ENCODE results near the gene TBC1D4.

TBC1D4 gene

GRCh38 chr13:75417656-75418055, 64.3 kb downstream of the TBC1D4 start:
- no peak for DNase-seq (ENCODE audit: low read depth in 3 of 3)

GRCh38 chr13:75417012-75417384, 65.0 kb downstream of the TBC1D4 start:
- DNase-seq (ENCODE audit: low read depth in 3 of 3): no peak

DNA sequence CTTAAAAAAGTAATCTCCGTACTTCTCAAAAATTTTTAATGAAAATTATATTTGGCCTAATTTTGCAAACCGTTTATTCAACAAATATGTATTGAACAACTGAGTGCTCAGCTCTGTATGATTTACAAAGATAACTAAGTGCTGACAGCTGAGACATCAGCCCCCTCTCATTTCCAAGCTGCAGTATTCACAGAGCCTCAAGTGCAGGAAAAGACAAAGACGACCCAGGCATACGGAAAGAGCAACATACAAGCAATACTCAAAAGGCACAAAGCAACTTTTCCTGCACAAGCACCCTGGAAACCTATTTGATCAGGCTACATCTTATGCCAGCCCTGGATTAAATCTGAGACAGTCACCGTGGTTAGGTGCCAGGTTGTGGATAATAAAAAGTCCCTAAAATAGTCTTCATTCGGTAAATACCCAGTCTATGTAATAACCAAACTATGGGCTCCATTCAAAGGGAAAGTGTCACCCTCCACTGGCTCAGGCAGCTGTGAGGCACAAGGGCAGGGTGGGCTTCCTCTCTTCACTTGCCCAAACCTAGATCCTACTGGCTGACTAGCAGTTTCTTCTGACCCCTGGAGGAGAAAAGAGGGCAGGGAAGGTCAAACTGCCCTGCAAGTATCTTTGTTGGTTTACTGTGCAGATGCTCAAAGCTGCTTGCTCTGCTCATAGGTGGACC, 65.5 kb downstream of the TBC1D4 start:
- DNase-seq (ENCODE audit: low read depth in 3 of 3): no peak

GRCh38 chr13:75415694-75416093, 66.3 kb downstream of the TBC1D4 start:
- no peak for DNase-seq (ENCODE audit: low read depth in 3 of 3)

- DNase-seq (ENCODE audit: low read depth in 3 of 3): no peak
These were observed 66.8 kb downstream of the TBC1D4 start for GRCh38 chr13:75415171-75415570.

- no peak for DNase-seq (ENCODE audit: low read depth in 3 of 3)
These were observed 67.7 kb downstream of the TBC1D4 start for GRCh38 chr13:75414036-75414827.

- DNase-seq (ENCODE audit: low read depth in 3 of 3): no peak
These were observed 69.9 kb downstream of the TBC1D4 start for GRCh38 chr13:75411924-75412537.

- DNase-seq (ENCODE audit: low read depth in 3 of 3): no peak
These were observed 71.8 kb downstream of the TBC1D4 start for GRCh38 chr13:75410207-75410606.

DNA sequence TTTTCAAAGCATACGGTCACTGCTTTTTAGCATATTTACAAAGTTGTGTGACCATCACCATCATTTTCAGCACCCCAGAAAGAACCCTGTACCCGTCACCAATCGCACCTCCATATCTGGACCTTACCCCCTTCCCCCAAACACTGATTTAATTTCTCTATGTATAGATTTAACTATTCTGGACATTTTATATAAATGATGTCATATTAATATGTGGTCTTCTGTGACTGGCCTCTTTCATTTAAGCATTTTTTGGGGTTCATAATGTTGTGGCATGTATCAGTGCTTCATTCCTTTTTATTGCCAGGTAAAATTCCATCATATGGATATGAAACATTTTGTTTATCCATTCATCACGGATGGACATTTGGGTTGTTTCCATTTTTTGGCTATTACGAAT, 74.0 kb downstream of the TBC1D4 start:
- no peak for DNase-seq (ENCODE audit: low read depth in 3 of 3)

GRCh38 chr13:75407473-75407872, 74.5 kb downstream of the TBC1D4 start:
- DNase-seq (ENCODE audit: low read depth in 3 of 3): no peak

- DNase-seq (ENCODE audit: low read depth in 3 of 3): no peak
These were observed 75.8 kb downstream of the TBC1D4 start for GRCh38 chr13:75405976-75406703.

GRCh38 chr13:75404726-75405125, 77.2 kb downstream of the TBC1D4 start:
- DNase-seq (ENCODE audit: low read depth in 3 of 3): no peak

DNA sequence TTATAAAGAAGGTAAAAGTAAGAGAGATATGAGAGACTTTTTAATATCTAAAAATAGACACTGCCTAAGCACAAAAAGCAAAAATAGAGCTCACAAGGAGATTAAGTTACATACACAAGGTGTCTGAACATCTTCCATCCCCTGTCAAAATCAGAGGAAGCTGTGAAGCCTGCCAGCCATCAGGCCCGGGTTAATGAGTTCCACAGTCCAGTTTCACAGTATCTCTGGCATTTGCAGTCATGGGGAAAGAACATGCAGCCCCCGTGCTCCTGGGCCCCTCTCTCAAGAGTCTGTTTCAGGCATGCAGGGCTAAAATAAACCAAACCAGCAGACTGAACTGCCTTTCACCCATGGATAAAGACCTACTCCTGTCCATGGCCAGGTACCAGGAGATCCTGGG, 79.2 kb downstream of the TBC1D4 start:
- no peak for DNase-seq (ENCODE audit: low read depth in 3 of 3)

GRCh38 chr13:75400775-75401174, 81.2 kb downstream of the TBC1D4 start:
- DNase-seq (ENCODE audit: low read depth in 3 of 3): no peak

- DNase-seq (ENCODE audit: low read depth in 3 of 3): no peak
These were observed 82.1 kb downstream of the TBC1D4 start for GRCh38 chr13:75399879-75400217.

GRCh38 chr13:75399168-75399878, 82.6 kb downstream of the TBC1D4 start:
- no peak for DNase-seq (ENCODE audit: low read depth in 3 of 3)

- DNase-seq (ENCODE audit: low read depth in 3 of 3): no peak
These were observed 83.9 kb downstream of the TBC1D4 start for GRCh38 chr13:75398072-75398471.

GRCh38 chr13:75395901-75396300, 86.1 kb downstream of the TBC1D4 start:
- no peak for DNase-seq (ENCODE audit: low read depth in 3 of 3)

DNA sequence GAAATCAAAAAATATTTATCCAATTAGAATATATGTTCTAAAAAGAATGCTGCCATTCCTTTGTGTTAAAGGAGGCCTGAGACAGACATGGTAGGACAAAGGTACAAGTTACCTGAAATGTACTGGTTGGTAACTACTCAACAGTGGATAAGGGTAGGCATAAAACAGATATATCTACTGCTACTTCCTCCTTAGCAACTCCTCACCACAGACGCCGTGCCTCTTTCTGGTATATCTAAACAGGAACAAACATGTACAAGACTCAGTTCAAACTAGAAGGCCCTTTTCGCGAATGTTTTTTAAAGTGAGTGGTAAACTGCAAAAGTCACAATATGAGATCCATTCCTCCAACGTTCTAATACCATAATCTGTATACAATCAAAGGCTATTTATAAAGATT, 86.9 kb downstream of the TBC1D4 start:
- DNase-seq (ENCODE audit: low read depth in 3 of 3): no peak

- no peak for DNase-seq (ENCODE audit: low read depth in 3 of 3)
These were observed 88.0 kb downstream of the TBC1D4 start for GRCh38 chr13:75393839-75394520.

DNA sequence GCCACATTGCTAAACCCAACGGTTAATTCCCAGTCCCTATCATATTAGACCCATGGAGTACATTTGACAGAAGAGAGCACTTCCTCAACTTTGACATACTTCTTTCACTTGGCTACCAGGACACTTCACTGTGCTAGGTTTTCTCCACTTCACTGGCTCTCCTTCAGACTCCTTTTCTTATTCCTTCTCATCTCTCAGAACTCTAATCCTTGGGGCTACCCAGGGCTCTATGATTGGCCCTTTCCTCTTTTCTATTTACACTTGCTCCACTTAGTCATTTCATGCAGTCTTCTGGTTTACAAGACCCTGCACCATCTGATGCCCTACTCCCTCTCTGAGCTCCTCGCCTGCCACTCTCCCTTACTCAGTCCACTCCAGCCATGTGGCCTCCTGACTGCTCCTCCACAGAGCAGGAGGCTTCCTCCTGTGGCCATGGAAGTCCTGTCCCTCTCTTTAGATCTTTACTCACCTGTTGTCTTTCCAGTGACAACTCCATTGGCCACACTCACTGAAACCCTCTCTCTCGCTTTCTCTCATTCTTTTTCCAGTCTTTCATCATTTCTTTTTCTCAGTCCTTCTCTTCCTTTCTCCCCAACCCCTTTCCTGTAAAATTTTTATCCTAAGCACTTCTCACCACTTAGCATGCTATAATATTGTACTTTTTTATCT, 90.4 kb downstream of the TBC1D4 start:
- no peak for DNase-seq (ENCODE audit: low read depth in 3 of 3)
